Stimulated activated CD8-positive, alpha-beta memory T cell treated with anti-CD3 and anti-CD28 coated beads, Interleukin-15, amount 100 ng/mL, for 4 hours (primary cell): ENCODE measurements around the gene MACROD1.

Experiments
- DNase-seq, 2 donors: peaks; one replicate each; pipeline ENCODE4 v3.0.0-alpha.2; 2020; ENCODE audit warnings: low read depth in 2 of 2

The MACROD1 gene

GRCh38 chr11:64131683-64132190 is 34.2 kb downstream of the MACROD1 start:
- no peak for DNase-seq

GRCh38 chr11:64130618-64131017 is 35.3 kb downstream of the MACROD1 start:
- DNase-seq = no peak

- no peak for DNase-seq
Observed at GRCh38 chr11:64129403-64129802, 36.5 kb downstream of the MACROD1 start.

- DNase-seq = no peak
Observed at GRCh38 chr11:64128255-64129006, 37.5 kb downstream of the MACROD1 start.

- no peak for DNase-seq
Observed at GRCh38 chr11:64127267-64128072, 38.4 kb downstream of the MACROD1 start.

- no peak for DNase-seq
Observed at GRCh38 chr11:64126796-64127195, 39.1 kb downstream of the MACROD1 start.

- no peak for DNase-seq
Observed at GRCh38 chr11:64126371-64126770, 39.5 kb downstream of the MACROD1 start.

- no peak for DNase-seq
Observed at GRCh38 chr11:64125676-64126075, 40.2 kb downstream of the MACROD1 start.

- no peak for DNase-seq
Observed at GRCh38 chr11:64124147-64124546, 41.8 kb downstream of the MACROD1 start.

GRCh38 chr11:64123679-64124078 is 42.2 kb downstream of the MACROD1 start:
- no peak for DNase-seq

- no peak for DNase-seq
Observed at GRCh38 chr11:64122411-64123410, 43.2 kb downstream of the MACROD1 start.

GRCh38 chr11:64121663-64122410 is 44.1 kb downstream of the MACROD1 start:
- DNase-seq = no peak

- DNase-seq = no peak
Observed at GRCh38 chr11:64120951-64121569, 44.9 kb downstream of the MACROD1 start.

- no peak for DNase-seq
Observed at GRCh38 chr11:64119700-64120099, 46.2 kb downstream of the MACROD1 start.

GRCh38 chr11:64118876-64119665 is 46.8 kb downstream of the MACROD1 start:
- DNase-seq = no peak

- DNase-seq = no peak
Observed at GRCh38 chr11:64117763-64118459, 48.0 kb downstream of the MACROD1 start.

- no peak for DNase-seq
Observed at GRCh38 chr11:64115531-64116522, 50.1 kb downstream of the MACROD1 start.

GRCh38 chr11:64114231-64114630 is 51.7 kb downstream of the MACROD1 start:
- DNase-seq = no peak
